COLO668 (cell line): ENCODE data around the gene MKNK1.

Experiments used
- DNase-seq: peaks from one replicate; lab custom pipeline; 2025; ENCODE audit not compliant: unreplicated experiment; lab: John Stamatoyannopoulos, UW

Gene MKNK1

GRCh38 chr1:46544561-46545240, 59.4 kb downstream of the MKNK1 start:
- DNase-seq = no peak

- no peak for DNase-seq
Measured at GRCh38 chr1:46543761-46544560, 60.1 kb downstream of the MKNK1 start.

DNA sequence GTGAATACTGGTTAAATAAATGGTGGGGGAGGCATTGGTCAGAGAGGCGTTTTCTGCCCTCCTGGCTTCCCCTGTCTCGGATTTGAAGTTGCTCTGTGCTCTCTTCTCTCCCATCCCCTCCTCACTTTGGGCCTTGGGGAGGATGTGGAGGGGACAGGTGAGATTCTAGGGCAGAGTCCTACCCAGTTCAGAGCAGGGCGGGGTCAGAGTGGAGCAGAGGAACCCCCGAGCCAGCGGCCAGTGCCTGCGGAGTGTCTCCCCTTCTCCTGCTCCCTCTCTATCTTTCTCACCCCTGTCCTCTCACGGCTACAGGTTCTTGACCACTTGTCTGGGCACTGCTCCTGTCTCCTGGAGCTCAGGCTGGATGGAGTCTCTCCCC, 60.7 kb downstream of the MKNK1 start:
- no peak for DNase-seq

DNA sequence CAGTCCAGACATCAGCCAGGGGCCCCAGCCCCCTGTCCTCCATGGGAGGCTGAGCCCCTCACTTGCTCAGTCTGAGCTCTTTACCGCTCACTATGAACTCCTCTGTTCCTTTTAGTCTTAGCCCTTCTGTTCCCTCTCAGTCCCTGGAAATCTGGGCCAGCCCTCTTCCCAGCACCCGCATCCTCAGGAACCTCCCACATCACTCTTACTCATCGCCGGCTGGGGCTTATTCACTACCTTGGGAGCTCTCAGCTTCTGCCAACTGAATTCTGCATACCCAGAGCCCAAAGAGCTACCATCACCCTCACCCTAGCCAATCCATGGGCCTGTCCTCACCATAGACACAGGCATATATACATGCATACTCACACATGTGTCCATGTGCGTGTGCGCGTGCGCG, 64.1 kb downstream of the MKNK1 start:
- no peak for DNase-seq

DNA sequence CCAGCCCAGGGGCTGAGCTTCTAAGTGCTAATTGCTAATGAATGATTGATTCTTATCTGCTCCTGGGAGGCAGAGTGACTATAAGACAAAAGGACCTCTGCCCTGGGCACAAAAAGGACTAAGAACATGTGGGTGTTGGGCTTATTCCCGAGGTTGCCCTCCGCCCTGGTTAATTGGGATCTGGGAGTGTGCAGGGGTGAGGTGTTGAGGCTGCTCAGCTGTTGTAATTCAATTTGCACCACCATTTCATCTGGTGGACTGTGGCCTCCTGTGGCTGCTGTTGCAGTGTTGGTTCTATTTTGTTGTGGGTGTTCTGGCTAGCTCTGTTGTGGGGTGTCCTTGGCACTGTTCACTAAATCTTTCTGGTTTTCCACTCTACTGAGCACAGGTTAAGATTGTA, 65.9 kb downstream of the MKNK1 start:
- DNase-seq = no peak

GRCh38 chr1:46537651-46538050, 66.4 kb downstream of the MKNK1 start:
- DNase-seq = no peak

DNA sequence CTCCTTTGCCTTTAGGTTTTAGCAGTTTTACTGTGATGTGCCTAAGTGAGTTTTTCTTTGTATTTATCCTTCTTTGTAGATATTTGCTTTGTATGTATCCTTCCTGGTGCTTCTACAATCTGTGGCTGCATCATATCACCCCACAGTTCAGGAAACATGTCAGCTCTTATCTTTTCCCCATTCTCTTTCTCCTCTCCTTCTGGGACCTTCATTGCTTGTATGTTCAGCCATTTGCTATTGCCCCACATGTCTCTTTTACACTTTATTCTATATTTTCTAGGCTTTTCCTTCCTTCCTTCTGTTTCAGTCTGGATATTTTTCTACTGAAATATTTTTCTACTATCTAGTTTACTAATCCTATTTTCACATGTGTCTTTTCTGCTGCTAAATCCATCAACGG, 67.5 kb downstream of the MKNK1 start:
- DNase-seq = no peak

- peak; percentile 65 for DNase-seq
Measured at GRCh38 chr1:46535063-46535462, 69.0 kb downstream of the MKNK1 start.

GRCh38 chr1:46533179-46533864, 70.7 kb downstream of the MKNK1 start:
- DNase-seq = peak; percentile 72

GRCh38 chr1:46532498-46533178, 71.4 kb downstream of the MKNK1 start:
- peak; percentile 86 for DNase-seq

GRCh38 chr1:46532095-46532494, 72.0 kb downstream of the MKNK1 start:
- DNase-seq = no peak

DNA sequence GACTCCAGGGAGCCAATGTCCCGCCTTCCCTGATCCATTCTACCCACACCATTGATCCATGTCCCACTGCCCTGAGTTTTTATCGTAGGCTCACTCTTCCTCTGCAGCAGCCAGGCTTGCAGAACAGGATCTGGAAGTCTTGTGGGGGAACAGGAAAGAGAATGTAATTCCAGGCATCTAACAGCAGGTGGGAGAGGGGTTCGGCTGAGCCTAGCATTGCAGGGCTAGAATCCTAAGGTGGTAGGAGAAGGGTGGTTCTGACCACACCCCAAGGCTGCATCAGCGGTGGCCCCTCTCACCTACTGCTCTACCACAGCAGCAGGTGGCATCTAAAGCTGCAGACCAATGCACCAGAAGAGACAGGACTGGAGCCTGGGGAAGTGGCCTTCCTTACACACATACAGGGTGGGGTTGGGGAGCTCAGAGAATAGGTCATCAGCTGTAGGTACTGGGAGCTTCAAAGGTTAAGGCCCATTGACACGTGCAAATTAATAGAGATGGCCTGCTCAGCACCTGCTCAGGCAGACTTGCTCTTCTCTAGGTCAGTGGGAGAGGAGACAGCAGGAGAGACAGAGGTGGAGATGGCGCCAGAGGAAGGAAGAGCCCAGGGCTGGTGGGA, 73.2 kb downstream of the MKNK1 start:
- no peak for DNase-seq

- no peak for DNase-seq
Measured at GRCh38 chr1:46530311-46530710, 73.8 kb downstream of the MKNK1 start.

DNA sequence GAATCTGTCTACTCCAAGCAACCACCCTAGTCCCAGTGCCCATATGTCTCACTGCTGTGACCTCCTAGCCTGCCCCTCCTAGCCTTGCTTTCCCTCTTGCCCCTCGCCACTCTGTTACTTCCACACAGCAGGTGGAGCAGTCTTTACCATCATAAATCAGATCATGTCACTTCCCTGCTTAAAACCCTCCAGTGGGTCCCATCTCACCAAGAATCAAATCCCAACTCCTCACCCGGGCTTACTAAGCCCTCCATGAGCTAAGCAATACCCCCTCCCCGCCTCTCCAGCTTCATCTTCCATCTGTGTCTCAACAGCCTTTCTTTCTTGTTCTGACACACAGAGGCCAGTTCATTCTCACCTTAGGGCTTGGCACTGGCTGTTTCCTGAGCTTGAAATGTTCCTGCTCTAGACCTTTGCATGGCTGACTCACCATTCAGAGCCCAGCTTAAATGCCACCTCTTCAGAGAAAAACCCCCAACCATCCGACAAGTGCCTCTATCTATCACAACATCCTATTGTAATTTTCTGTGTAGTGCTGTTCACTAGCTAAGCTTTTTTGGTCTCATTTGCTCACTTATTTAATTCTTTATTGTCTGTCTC, 74.9 kb downstream of the MKNK1 start:
- no peak for DNase-seq

- no peak for DNase-seq
Measured at GRCh38 chr1:46528297-46528955, 75.6 kb downstream of the MKNK1 start.

GRCh38 chr1:46527474-46528296, 76.4 kb downstream of the MKNK1 start:
- DNase-seq = peak; percentile 86

GRCh38 chr1:46526691-46527291, 77.3 kb downstream of the MKNK1 start:
- DNase-seq = no peak

- no peak for DNase-seq
Measured at GRCh38 chr1:46526013-46526690, 77.9 kb downstream of the MKNK1 start.
